GM10266 (cell line): Measurements from ENCODE around the gene WFDC1.

Source experiments
- DNase-seq: peaks from one replicate; pipeline ENCODE4 v3.0.0; 2012; ENCODE audit errors: extremely low spot score
- CTCF ChIP-seq: IDR thresholded peaks from 2 replicates; pipeline ENCODE4 v1.5.1; 2012; ENCODE audit warnings: mild to moderate bottlenecking, low read depth; ENCODE audit not compliant: control insufficient read depth, insufficient read depth; ENCODE audit errors: missing control alignments

WFDC1 gene

GRCh38 chr16:84302111-84302954 is 7.7 kb downstream of the WFDC1 start:
- TF ChIP-seq CTCF, result no peak
- no peak for DNase-seq

GRCh38 chr16:84303023-84303422 is 8.3 kb downstream of the WFDC1 start:
- TF ChIP-seq CTCF, result no peak
- no peak for DNase-seq

- no peak for DNase-seq
- no peak for TF ChIP-seq CTCF
Measured at GRCh38 chr16:84303516-84303915, 8.8 kb downstream of the WFDC1 start.

- DNase-seq, result no peak
- TF ChIP-seq CTCF, result no peak
Measured at GRCh38 chr16:84306564-84306963, 11.9 kb downstream of the WFDC1 start.

- no peak for DNase-seq
- no peak for TF ChIP-seq CTCF
Measured at GRCh38 chr16:84307209-84307954, 12.7 kb downstream of the WFDC1 start.

GRCh38 chr16:84308120-84308519 is 13.4 kb downstream of the WFDC1 start:
- peak; percentile 30 for TF ChIP-seq CTCF
- DNase-seq, result no peak

GRCh38 chr16:84310642-84311041 is 16.0 kb downstream of the WFDC1 start:
- no peak for TF ChIP-seq CTCF
- no peak for DNase-seq
